Omental fat pad (tissue), 4 donors: Measurements from ENCODE around the gene TSPAN16. TPM values are rescaled to one million over a fixed set of nuclear protein-coding genes. Genes with fewer than 3 reads are reported as not detected.

Experiments
- ATAC-seq: fragments of 150-250 bp; one replicate; pipeline ENCODE4 v1.9.1; 2016; ENCODE audit warnings: mild to moderate bottlenecking, moderate library complexity; ENCODE audit not compliant: low FRiP score
- DNase-seq: peaks from one replicate; pipeline ENCODE4 v3.0.0-alpha.2; 2019; ENCODE audit warnings: low spot score
- total RNA-seq, 4 donors: library from RNA; depleted of rRNA; stranded (reverse); fragments of >200 nt; gene quantifications; one replicate each; pipeline ENCODE4 v1.1.0, GENCODE V29; 2016
- TF ChIP-seq, protein P1 (sequence below), 3 donors: fragments of 450-650 bp; IDR thresholded peaks; one replicate each; pipeline ENCODE4 v1.5.1; 2016 to 2017; ENCODE audit warnings: antibody characterized with exemption in 3 of 3, mild to moderate bottlenecking in 3 of 3, moderate library complexity in 2 of 3

TSPAN16 gene
- total RNA-seq, 4 donors from 2014 or later = not detected

DNA sequence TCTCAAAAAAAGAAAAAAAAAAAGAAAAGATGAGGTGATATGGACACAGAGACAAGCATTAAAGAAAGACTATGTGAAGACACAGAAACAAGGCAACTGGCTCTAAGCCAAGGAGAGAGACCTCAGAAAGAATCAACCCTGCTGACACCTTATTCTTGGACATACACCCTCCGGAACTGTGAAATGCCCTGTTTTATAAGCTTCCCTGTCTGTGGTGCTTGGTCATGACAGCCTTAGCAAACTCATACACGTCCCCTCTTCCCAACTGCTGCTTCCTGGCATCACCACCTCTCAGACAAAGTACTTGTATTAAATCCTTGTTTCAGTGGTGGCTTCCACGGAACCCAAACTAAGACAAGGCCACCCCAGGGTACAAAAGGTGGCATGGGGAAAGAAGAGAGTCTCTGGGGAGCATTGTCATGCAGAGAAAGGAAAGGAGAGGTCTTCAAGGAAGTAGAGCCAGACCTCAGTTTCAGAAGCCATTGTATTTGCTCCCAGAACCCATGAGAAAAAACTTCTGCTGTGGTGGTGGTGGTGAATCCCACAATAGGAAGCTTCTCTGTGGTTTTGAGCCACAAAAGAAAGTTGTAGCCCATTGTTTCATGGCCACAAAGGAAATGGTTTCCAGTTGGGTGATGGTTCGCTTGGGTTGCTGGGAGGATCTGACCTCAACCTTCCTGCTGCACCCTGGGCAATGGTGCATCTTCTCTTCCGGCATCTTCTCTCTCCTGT lies 16.3 kb upstream of the TSPAN16 start:
- TF ChIP-seq, protein P1, sequence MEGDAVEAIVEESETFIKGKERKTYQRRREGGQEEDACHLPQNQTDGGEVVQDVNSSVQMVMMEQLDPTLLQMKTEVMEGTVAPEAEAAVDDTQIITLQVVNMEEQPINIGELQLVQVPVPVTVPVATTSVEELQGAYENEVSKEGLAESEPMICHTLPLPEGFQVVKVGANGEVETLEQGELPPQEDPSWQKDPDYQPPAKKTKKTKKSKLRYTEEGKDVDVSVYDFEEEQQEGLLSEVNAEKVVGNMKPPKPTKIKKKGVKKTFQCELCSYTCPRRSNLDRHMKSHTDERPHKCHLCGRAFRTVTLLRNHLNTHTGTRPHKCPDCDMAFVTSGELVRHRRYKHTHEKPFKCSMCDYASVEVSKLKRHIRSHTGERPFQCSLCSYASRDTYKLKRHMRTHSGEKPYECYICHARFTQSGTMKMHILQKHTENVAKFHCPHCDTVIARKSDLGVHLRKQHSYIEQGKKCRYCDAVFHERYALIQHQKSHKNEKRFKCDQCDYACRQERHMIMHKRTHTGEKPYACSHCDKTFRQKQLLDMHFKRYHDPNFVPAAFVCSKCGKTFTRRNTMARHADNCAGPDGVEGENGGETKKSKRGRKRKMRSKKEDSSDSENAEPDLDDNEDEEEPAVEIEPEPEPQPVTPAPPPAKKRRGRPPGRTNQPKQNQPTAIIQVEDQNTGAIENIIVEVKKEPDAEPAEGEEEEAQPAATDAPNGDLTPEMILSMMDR (IDR thresholded peaks at IDR 0.05) = no peak
- DNase-seq (no peak), ATAC-seq (no peak)

DNA sequence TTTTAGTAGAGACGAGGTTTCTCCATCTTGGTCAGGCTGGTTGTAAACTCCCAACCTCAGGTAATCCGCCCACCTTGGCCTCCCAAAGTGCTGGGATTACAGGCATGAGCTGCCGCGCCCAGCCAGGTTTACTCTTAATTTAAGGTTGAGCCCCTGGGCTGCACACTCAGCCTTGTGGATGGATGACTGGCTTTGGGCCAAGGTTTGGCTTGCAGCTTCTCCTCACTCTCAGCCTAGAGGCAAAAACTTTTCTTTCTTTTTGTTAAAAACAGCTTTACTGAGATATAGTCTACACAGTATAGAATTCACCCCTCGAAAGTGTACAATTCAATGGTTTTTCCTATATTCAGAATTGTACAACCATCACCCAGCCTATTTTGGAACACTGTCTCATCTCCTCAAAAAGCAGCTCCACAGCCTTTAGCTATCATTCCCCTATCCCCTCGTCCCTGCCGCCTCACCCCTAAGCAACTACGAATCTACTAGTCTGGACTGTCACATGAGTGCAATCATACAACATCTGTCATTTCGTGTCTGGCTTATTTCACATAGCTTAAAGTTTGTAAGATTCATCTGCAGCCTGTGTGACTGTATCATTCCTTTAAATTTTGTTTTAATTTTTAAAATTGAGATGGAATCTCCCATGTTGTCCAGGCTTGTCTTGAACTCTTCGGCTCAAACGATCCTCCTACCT lies 14.5 kb upstream of the TSPAN16 start:
- TF ChIP-seq, protein P1 (IDR thresholded peaks at IDR 0.05) = no peak
- ATAC-seq (no peak), DNase-seq (no peak)

DNA sequence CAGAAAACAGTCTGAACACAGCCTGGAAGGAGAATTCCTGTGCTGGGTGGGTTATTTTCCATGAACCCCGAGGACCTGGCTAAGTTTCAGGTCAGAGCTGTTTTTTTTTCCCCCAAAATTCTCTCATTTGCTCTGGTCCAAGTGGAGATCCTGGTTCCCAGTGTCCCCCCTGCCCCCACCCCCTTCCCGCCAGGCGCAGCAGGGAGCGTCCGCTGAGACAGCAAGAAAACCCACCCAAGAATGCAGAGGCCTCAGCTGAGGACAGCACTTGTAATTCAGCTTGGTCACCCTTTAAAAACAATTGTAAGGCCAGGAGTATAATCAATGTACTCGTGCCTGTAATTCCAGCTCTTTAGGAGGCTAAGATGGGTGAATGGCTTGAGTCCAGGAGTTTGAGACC lies 11.4 kb upstream of the TSPAN16 start:
- TF ChIP-seq, protein P1 (IDR thresholded peaks at IDR 0.05) = no peak
- DNase-seq = no peak
- ATAC-seq = no peak

DNA sequence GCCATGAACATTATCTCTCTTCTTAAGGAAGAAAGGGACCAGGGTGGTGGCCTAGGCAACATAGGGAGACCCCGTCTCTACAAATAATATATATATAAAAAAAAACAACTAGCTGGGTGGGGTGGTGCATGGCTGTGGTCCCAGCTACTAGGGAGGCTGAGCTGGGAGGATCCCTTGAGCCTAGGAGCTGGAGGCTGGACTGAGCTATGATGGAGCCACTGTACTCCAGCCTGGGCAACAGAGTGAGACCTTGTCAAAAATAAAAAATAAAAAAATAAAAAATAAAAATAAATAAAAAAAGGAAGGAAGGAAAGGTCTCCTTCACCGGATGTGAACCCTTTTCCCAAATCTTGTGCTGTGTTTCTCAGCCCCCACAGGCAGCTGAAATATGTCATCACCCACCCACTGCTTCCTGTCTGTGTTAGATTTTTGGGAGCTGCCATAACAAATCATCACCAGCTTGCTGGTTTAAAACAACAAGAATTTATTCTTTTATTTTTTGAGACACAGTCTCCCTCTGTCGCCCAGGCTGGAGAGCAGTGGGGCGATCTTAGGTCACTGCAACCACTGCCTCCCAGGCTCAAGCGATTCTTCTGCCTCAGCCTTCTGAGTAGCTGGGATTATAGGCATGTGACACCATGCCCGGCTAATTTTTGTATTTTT lies 9.5 kb upstream of the TSPAN16 start:
- TF ChIP-seq, protein P1 (IDR thresholded peaks at IDR 0.05) = no peak
- ATAC-seq = no peak
- DNase-seq = no peak

DNA sequence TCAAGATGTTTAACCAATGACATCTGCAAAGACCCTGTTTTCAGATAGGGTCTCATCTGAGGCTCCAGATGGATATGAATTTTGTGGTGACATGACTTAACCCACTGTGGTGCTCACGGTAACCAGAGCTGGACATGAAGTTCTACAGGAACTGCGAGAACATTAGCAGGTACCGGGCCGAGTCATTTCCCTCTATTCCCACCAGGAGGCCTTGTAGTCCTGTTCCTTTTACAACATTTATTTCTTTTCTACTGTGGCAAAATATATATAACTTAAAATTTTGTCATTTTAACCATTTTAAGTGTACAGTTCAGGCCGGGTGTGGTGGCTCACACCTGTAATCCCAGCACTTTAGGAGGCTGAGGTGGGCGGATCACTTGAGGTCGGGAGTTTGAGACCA lies 7.6 kb upstream of the TSPAN16 start:
- ATAC-seq = no peak
- DNase-seq = no peak
- TF ChIP-seq, protein P1 (IDR thresholded peaks at IDR 0.05) = no peak

DNA sequence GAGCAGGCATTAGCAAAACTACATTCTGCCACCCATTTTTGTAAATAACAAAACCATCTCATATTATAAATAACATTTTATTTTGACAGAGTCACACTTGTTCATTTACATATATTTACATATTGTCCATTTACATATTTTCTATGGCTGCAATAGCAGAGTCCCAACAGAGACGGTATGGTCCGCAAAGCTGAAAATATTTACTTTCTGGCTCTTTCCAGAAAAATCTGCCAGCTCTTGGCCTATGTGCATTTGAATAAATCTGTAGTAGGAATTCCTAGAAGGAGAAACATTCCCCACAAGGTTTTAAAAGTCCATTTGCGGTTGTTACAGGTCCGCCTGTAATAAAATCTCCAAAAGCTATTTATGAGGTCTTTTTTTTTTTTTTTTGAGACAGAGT lies 5.7 kb upstream of the TSPAN16 start:
- DNase-seq (no peak), ATAC-seq (no peak)
- TF ChIP-seq, protein P1 (IDR thresholded peaks at IDR 0.05) = no peak
